GM21367 (cell line): ENCODE measurements around the gene RELN.
"Not testable (repeated sequence)": the region's sequence is repeated elsewhere in the genome, so short reads cannot be mapped to it uniquely, and the experiment has no call there.

ENCODE experiments used
- ATAC-seq: cut with Tn5 transposase; IDR thresholded peaks from one replicate; pipeline ENCODE4 v1.9.1; 2021; ENCODE audit not compliant: unreplicated experiment

Gene RELN

GRCh38 chr7:103524042-103524907, 465.2 kb downstream of the RELN start:
- ATAC-seq = no peak

GRCh38 chr7:103521937-103522336, 467.5 kb downstream of the RELN start:
- no peak for ATAC-seq

GRCh38 chr7:103504505-103505135, 484.8 kb downstream of the RELN start:
- ATAC-seq = no peak

- no peak for ATAC-seq
Measured at GRCh38 chr7:103501206-103501605, 488.3 kb downstream of the RELN start.

- ATAC-seq = no peak
Measured at GRCh38 chr7:103499976-103500375, 489.5 kb downstream of the RELN start.

- no peak for ATAC-seq
Measured at GRCh38 chr7:103487419-103487818, 502.0 kb downstream of the RELN start.

- ATAC-seq = not testable (repeated sequence)
Measured at GRCh38 chr7:103486873-103487272, 502.6 kb downstream of the RELN start.

GRCh38 chr7:103480771-103481170, 508.7 kb downstream of the RELN start:
- no peak for ATAC-seq

GRCh38 chr7:103474956-103475355, 514.5 kb downstream of the RELN start:
- ATAC-seq = no peak

- ATAC-seq = no peak
Measured at GRCh38 chr7:103469095-103469948, 520.1 kb downstream of the RELN start.

- ATAC-seq = no peak
Measured at GRCh38 chr7:103466814-103467213, 522.6 kb downstream of the RELN start.

- ATAC-seq = no peak
Measured at GRCh38 chr7:103462358-103462757, 527.1 kb downstream of the RELN start.

- ATAC-seq = peak; percentile 81
Measured at GRCh38 chr7:103447073-103447960, 542.1 kb downstream of the RELN start.

- no peak for ATAC-seq
Measured at GRCh38 chr7:103446049-103446520, 543.4 kb downstream of the RELN start, which contains the start of gene SLC26A5. SLC26A5 (minus strand) TSS chr7:103446207; CDS start chr7:103421514, 24,693 bp downstream.

- no peak for ATAC-seq
Measured at GRCh38 chr7:103445228-103446048, 544.0 kb downstream of the RELN start.

GRCh38 chr7:103439661-103440060, 549.8 kb downstream of the RELN start:
- ATAC-seq = no peak

- ATAC-seq = no peak
Measured at GRCh38 chr7:103437623-103438022, 551.8 kb downstream of the RELN start.

- ATAC-seq = no peak
Measured at GRCh38 chr7:103432712-103433111, 556.7 kb downstream of the RELN start.

- ATAC-seq = no peak
Measured at GRCh38 chr7:103425177-103425576, 564.3 kb downstream of the RELN start.
